HG03095 (cell line): ENCODE results near the gene CRKL.
"Not testable (repeated sequence)": the region's sequence is repeated elsewhere in the genome, so short reads cannot be mapped to it uniquely, and the experiment has no call there.

Source experiments
- ATAC-seq: cut with Tn5 transposase; IDR thresholded peaks from one replicate; pipeline ENCODE4 v1.9.1; 2021; ENCODE audit warnings: moderate library complexity; ENCODE audit not compliant: unreplicated experiment

Gene CRKL

GRCh38 chr22:20916916-20917810, at the start of gene CRKL:
Gene CRKL, plus strand, starts transcription at chr22:20917407. Its CDS starts 528 bp downstream, at chr22:20917935.
- ATAC-seq: peak; percentile 89

GRCh38 chr22:20868025-20868962, 48.9 kb upstream of the CRKL start:
- no peak for ATAC-seq

- ATAC-seq: no peak
Observed at GRCh38 chr22:20869234-20869633, 48.0 kb upstream of the CRKL start.

- no peak for ATAC-seq
Observed at GRCh38 chr22:20873214-20873613, 44.0 kb upstream of the CRKL start.

- ATAC-seq: no peak
Observed at GRCh38 chr22:20875296-20875695, 41.9 kb upstream of the CRKL start.

GRCh38 chr22:20877715-20878114, 39.5 kb upstream of the CRKL start:
- ATAC-seq: no peak

- ATAC-seq: no peak
Observed at GRCh38 chr22:20881231-20881630, 36.0 kb upstream of the CRKL start.

GRCh38 chr22:20881869-20882815, 35.1 kb upstream of the CRKL start:
- ATAC-seq: no peak

- no peak for ATAC-seq
Observed at GRCh38 chr22:20882855-20883254, 34.4 kb upstream of the CRKL start.

- no peak for ATAC-seq
Observed at GRCh38 chr22:20884454-20884853, 32.8 kb upstream of the CRKL start.

GRCh38 chr22:20885017-20885556, 32.1 kb upstream of the CRKL start:
- ATAC-seq: no peak

GRCh38 chr22:20885557-20886323, 31.5 kb upstream of the CRKL start:
- no peak for ATAC-seq

- ATAC-seq: no peak
Observed at GRCh38 chr22:20887375-20887774, 29.8 kb upstream of the CRKL start.

- ATAC-seq: no peak
Observed at GRCh38 chr22:20889025-20889704, 28.0 kb upstream of the CRKL start.

- no peak for ATAC-seq
Observed at GRCh38 chr22:20889904-20890540, 27.2 kb upstream of the CRKL start.

- ATAC-seq: no peak
Observed at GRCh38 chr22:20890975-20891374, 26.2 kb upstream of the CRKL start.

GRCh38 chr22:20897737-20898136, 19.5 kb upstream of the CRKL start:
- not testable (repeated sequence) for ATAC-seq

GRCh38 chr22:20899827-20900423, 17.3 kb upstream of the CRKL start:
- no peak for ATAC-seq
